ENCODE measurements around the gene GUK1. TPM values are rescaled to one million over a fixed set of nuclear protein-coding genes. Genes with fewer than 3 reads are reported as not detected.
A peak's percentile ranks its signal among the peaks of the same experiment; 100 is the strongest.
"Not testable (repeated sequence)": the region's sequence is repeated elsewhere in the genome, so short reads cannot be mapped to it uniquely, and the experiment has no call there.

The GUK1 gene
- total RNA-seq, 1 donor from 2014 or later: 220 TPM

GRCh38 chr1:228102791-228103620, 37.1 kb upstream of the GUK1 start, which contains the start of gene C1orf35:
Gene C1orf35, minus strand, starts transcription at chr1:228103325. Its CDS starts 98 bp downstream, at chr1:228103227.
- DNase-seq (ENCODE audit: low spot score): peak; percentile 98

GRCh38 chr1:228104526-228105269, 35.4 kb upstream of the GUK1 start:
- peak; percentile 18 for DNase-seq (ENCODE audit: low spot score)

GRCh38 chr1:228105270-228105995, 34.6 kb upstream of the GUK1 start:
- DNase-seq (ENCODE audit: low spot score): peak; percentile 81

- DNase-seq (ENCODE audit: low spot score): peak; percentile 87
Measured at GRCh38 chr1:228105996-228106799, 33.9 kb upstream of the GUK1 start.

- no peak for DNase-seq (ENCODE audit: low spot score)
Measured at GRCh38 chr1:228106800-228107054, 33.4 kb upstream of the GUK1 start.

- DNase-seq (ENCODE audit: low spot score): peak; percentile 83
Measured at GRCh38 chr1:228107636-228108035, 32.4 kb upstream of the GUK1 start.

- DNase-seq (ENCODE audit: low spot score): peak; percentile 78
Measured at GRCh38 chr1:228108055-228108690, 31.9 kb upstream of the GUK1 start.

- no peak for DNase-seq (ENCODE audit: low spot score)
Measured at GRCh38 chr1:228108742-228109072, 31.4 kb upstream of the GUK1 start.

GRCh38 chr1:228109073-228109961, 30.8 kb upstream of the GUK1 start, which contains the start of gene MRPL55:
Gene MRPL55, minus strand, starts transcription at chr1:228109299. Its CDS starts 1,039 bp downstream, at chr1:228108260.
- peak; percentile 100 for DNase-seq (ENCODE audit: low spot score)

GRCh38 chr1:228109962-228110488, 30.1 kb upstream of the GUK1 start:
- peak; percentile 45 for DNase-seq (ENCODE audit: low spot score)

GRCh38 chr1:228110556-228110955, 29.5 kb upstream of the GUK1 start:
- no peak for DNase-seq (ENCODE audit: low spot score)

- not testable (repeated sequence) for DNase-seq (ENCODE audit: low spot score)
Measured at GRCh38 chr1:228111315-228111714, 28.8 kb upstream of the GUK1 start.

- DNase-seq (ENCODE audit: low spot score): no peak
Measured at GRCh38 chr1:228112167-228112566, 27.9 kb upstream of the GUK1 start.

- no peak for DNase-seq (ENCODE audit: low spot score)
Measured at GRCh38 chr1:228112617-228113016, 27.5 kb upstream of the GUK1 start.

GRCh38 chr1:228114827-228115226, 25.3 kb upstream of the GUK1 start:
- no peak for DNase-seq (ENCODE audit: low spot score)

GRCh38 chr1:228117335-228117734, 22.7 kb upstream of the GUK1 start:
- DNase-seq (ENCODE audit: low spot score): no peak

GRCh38 chr1:228118040-228118439, 22.0 kb upstream of the GUK1 start:
- DNase-seq (ENCODE audit: low spot score): no peak

- no peak for DNase-seq (ENCODE audit: low spot score)
Measured at GRCh38 chr1:228120351-228120750, 19.7 kb upstream of the GUK1 start.

GRCh38 chr1:228120857-228121489, 19.1 kb upstream of the GUK1 start:
- peak; percentile 24 for DNase-seq (ENCODE audit: low spot score)

Measured in mesenteric fat pad (tissue), 1 donor.